Panc1 (cell line): Measurements from ENCODE around the gene TMEM106C. TPM values are rescaled to one million over a fixed set of nuclear protein-coding genes. Genes with fewer than 3 reads are reported as not detected.

ENCODE experiments used
- ATAC-seq: fragments of 200-7000 bp; cut with Tn5 transposase; 2 replicates; pipeline ENCODE4 v1.9.1; 2020; ENCODE audit warnings: mild to moderate bottlenecking, moderate library complexity
- BruUV-seq: library from RNA; stranded (reverse); fragments of 400-500 nt; replicated peaks from 2 replicates; lab custom pipeline; 2021; lab: Mats Ljungman, UMichigan
- CTCF ChIA-PET: fragments of 300-600 bp; sonication (Branson Sonifier 250); formaldehyde crosslinking; loops from one replicate; lab custom pipeline; 2022; ENCODE audit warnings: antibody characterized with exemption; lab: Charles Lee
- POLR2A ChIA-PET: fragments of 300-600 bp; sonication (Branson Sonifier 250); formaldehyde crosslinking; loops from one replicate; lab custom pipeline; 2022; ENCODE audit warnings: antibody characterized with exemption; lab: Charles Lee
- DNase-seq: peaks from one replicate; pipeline ENCODE4 v3.0.0-alpha.2; 2010; ENCODE audit warnings: low read depth, low spot score
- H3K27ac ChIP-seq: 2 replicates; pipeline ENCODE4 v1.5.1; 2011; ENCODE audit warnings: mild to moderate bottlenecking, low read length, inconsistent platforms
- H3K27me3 ChIP-seq: fragments of 200-500 bp; sonication (Bioruptor generic); 2 replicates; pipeline ENCODE4 v1.6.0; 2014; ENCODE audit warnings: low read length, inconsistent platforms; ENCODE audit not compliant: control insufficient read depth, insufficient read depth
- H3K36me3 ChIP-seq: fragments of 200-500 bp; sonication (Bioruptor generic); 2 replicates; pipeline ENCODE4 v1.5.1; 2014; ENCODE audit warnings: inconsistent platforms, mild to moderate bottlenecking, low read length, moderate library complexity; ENCODE audit not compliant: control insufficient read depth, insufficient read depth
- H3K4me1 ChIP-seq: 2 replicates; pipeline ENCODE4 v1.5.1; 2011; ENCODE audit warnings: inconsistent platforms, mild to moderate bottlenecking, low read length, moderate library complexity; ENCODE audit not compliant: control insufficient read depth, insufficient read depth
- H3K4me3 ChIP-seq, 2 experiments: 2 replicates each; pipeline ENCODE4 v1.5.1; 2011 to 2012; ENCODE audit warnings: low read depth in 2 of 2, low read length in 2 of 2, mild to moderate bottlenecking in 2 of 2, inconsistent platforms in 1 of 2, moderate library complexity in 1 of 2
- H3K9me3 ChIP-seq: fragments of 200-500 bp; sonication (Bioruptor generic); 2 replicates; pipeline ENCODE4 v1.5.1; 2014; ENCODE audit warnings: low read depth, mild to moderate bottlenecking, inconsistent platforms, low read length, moderate library complexity; ENCODE audit not compliant: control insufficient read depth, insufficient read depth
- POLR2AphosphoS5 ChIP-seq: IDR thresholded peaks from 2 replicates; pipeline ENCODE4 v1.6.1; 2012; ENCODE audit warnings: mild to moderate bottlenecking, low read depth, low read length, moderate library complexity
- SIN3A ChIP-seq: IDR thresholded peaks from 2 replicates; pipeline ENCODE4 v1.6.1; 2012; ENCODE audit warnings: low read depth, mild to moderate bottlenecking, low read length, moderate library complexity, borderline replicate concordance; ENCODE audit not compliant: insufficient read depth
- TCF7L2 ChIP-seq: IDR thresholded peaks from 2 replicates; pipeline ENCODE4 v1.6.1; 2011; ENCODE audit warnings: mild to moderate bottlenecking, low read depth, low read length, inconsistent platforms
- in situ Hi-C: cut with HindIII; loops from 2 replicates; pipeline ENCODE4 v1.10.0; 2016; ENCODE audit warnings: low sequenced_read_pairs, low pct_unique_long_range_greater_than_20kb
- intact Hi-C: fragments of 100-400 bp; cut with micrococcal nuclease; formaldehyde crosslinking; loops from one replicate; pipeline ENCODE4 v1.10.0; 2022; ENCODE audit not compliant: unreplicated experiment
- total RNA-seq: library from RNA; stranded (reverse); gene quantifications from one replicate; pipeline ENCODE4 v1.2.1, GENCODE V29; 2021; ENCODE audit not compliant: unreplicated experiment
- TF ChIP-seq, protein P1 (sequence below), 2 experiments: IDR thresholded peaks; 2 replicates each; pipeline ENCODE4 v1.6.1; 2011 to 2012; ENCODE audit warnings: low read depth in 2 of 2, control low read depth in 1 of 2, low read length in 1 of 2, mild to moderate bottlenecking in 1 of 2, moderate library complexity in 1 of 2; ENCODE audit not compliant: insufficient read depth in 1 of 2
- TF ChIP-seq, protein P2 (sequence below): fragments of 450-650 bp; IDR thresholded peaks from 2 replicates; pipeline ENCODE4 v1.5.1; 2017; ENCODE audit warnings: mild to moderate bottlenecking

Gene TMEM106C
- total RNA-seq, 1 experiment from 2014 or later = 93.7 TPM

DNA sequence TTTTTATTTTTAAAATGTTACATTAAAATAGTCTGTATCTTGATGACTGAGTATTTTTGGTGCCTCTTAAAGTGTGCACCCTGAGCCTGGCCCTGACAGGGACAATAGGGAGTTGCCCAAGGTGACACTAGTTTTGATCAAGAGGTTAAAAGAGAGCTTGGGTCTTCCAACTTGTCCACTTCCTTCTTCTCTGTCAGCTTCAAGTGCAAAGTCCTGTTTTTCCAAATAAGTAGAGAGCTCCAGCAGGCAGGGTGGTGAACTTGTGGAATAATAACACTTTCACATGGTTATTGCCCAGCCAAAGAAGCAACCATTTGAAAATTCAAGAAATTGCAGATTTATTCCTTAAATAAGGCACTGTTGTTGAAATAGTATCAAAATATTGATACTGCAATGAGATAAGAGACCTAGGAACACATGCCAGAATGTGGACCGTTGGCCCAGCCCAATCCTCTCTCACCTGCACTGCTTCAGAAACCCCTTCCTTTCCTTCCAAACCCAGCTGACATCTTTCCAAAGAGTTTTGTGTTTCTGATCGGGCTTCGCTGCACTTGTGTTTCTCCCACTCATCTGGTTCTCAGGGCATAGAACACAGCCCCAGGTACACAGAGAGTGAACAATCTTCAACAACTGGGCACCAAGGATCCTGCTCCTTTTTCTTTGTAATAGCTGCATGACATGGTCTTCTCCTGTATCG, 54.7 kb downstream of the TMEM106C start:
- H3K36me3 ChIP-seq = no peaks in the 10 kb centered on the region
- no peak overlapping the region for H3K27ac ChIP-seq
- TF ChIP-seq POLR2AphosphoS5 (no peak), TCF7L2 (no peak), SIN3A (no peak)
- TF ChIP-seq, protein P1, sequence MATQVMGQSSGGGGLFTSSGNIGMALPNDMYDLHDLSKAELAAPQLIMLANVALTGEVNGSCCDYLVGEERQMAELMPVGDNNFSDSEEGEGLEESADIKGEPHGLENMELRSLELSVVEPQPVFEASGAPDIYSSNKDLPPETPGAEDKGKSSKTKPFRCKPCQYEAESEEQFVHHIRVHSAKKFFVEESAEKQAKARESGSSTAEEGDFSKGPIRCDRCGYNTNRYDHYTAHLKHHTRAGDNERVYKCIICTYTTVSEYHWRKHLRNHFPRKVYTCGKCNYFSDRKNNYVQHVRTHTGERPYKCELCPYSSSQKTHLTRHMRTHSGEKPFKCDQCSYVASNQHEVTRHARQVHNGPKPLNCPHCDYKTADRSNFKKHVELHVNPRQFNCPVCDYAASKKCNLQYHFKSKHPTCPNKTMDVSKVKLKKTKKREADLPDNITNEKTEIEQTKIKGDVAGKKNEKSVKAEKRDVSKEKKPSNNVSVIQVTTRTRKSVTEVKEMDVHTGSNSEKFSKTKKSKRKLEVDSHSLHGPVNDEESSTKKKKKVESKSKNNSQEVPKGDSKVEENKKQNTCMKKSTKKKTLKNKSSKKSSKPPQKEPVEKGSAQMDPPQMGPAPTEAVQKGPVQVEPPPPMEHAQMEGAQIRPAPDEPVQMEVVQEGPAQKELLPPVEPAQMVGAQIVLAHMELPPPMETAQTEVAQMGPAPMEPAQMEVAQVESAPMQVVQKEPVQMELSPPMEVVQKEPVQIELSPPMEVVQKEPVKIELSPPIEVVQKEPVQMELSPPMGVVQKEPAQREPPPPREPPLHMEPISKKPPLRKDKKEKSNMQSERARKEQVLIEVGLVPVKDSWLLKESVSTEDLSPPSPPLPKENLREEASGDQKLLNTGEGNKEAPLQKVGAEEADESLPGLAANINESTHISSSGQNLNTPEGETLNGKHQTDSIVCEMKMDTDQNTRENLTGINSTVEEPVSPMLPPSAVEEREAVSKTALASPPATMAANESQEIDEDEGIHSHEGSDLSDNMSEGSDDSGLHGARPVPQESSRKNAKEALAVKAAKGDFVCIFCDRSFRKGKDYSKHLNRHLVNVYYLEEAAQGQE (IDR thresholded peaks at IDR 0.05; ENCODE audit: insufficient read depth in 1 of 2, low read depth in 2 of 2, low read length in 1 of 2) = no peak
- TF ChIP-seq, protein P2, sequence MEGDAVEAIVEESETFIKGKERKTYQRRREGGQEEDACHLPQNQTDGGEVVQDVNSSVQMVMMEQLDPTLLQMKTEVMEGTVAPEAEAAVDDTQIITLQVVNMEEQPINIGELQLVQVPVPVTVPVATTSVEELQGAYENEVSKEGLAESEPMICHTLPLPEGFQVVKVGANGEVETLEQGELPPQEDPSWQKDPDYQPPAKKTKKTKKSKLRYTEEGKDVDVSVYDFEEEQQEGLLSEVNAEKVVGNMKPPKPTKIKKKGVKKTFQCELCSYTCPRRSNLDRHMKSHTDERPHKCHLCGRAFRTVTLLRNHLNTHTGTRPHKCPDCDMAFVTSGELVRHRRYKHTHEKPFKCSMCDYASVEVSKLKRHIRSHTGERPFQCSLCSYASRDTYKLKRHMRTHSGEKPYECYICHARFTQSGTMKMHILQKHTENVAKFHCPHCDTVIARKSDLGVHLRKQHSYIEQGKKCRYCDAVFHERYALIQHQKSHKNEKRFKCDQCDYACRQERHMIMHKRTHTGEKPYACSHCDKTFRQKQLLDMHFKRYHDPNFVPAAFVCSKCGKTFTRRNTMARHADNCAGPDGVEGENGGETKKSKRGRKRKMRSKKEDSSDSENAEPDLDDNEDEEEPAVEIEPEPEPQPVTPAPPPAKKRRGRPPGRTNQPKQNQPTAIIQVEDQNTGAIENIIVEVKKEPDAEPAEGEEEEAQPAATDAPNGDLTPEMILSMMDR = no peak
- H3K4me3 ChIP-seq = no peak overlapping the region
- CTCF ChIA-PET = no interaction called here
- peaks cover 16% of the 10 kb centered on the region; the same call in 1 of the 2 replicates for H3K27me3 ChIP-seq
- intact Hi-C loops (no loop called here), in situ Hi-C loops (no loop called here)
- no peak for DNase-seq
- peaks cover 14% of the 10 kb centered on the region for H3K4me1 ChIP-seq
- POLR2A ChIA-PET = interaction anchor here (0.6 kb wide), 1 partner anchor 51 kb away, joined by 12 read pairs; no protein-coding TSS in a partner anchor
- no peaks in the 10 kb centered on the region for H3K9me3 ChIP-seq
- no TSS peak for BruUV-seq
- no peak for ATAC-seq

Other genes starting within 250 kb of the TMEM106C start
- not detected for gene ENDOU, start 238.1 kb upstream of the TMEM106C start, total RNA-seq
- 5.8 TPM for gene RAPGEF3, start 204.7 kb upstream of the TMEM106C start, total RNA-seq
- 32.0 TPM for gene SLC48A1, start 190.4 kb upstream of the TMEM106C start, total RNA-seq
- gene HDAC7, start 143.7 kb upstream of the TMEM106C start, total RNA-seq = 84.2 TPM
- gene VDR, start 58.6 kb upstream of the TMEM106C start, total RNA-seq = 3.0 TPM
- gene COL2A1, start 40.9 kb downstream of the TMEM106C start, total RNA-seq = 1.4 TPM
- 35.2 TPM for gene SENP1, start 142.5 kb downstream of the TMEM106C start, total RNA-seq
- gene PFKM, start 155.8 kb downstream of the TMEM106C start, total RNA-seq = 56.1 TPM
- 17.1 TPM for gene ASB8, start 193.9 kb downstream of the TMEM106C start, total RNA-seq
- gene CCDC184, start 220.0 kb downstream of the TMEM106C start, total RNA-seq = 0.74 TPM
- not detected for gene OR10AD1, start 239.7 kb downstream of the TMEM106C start, total RNA-seq